Stimulated activated CD4-positive, alpha-beta T cell treated with anti-CD3 and anti-CD28 coated beads, TNF-alpha, amount 100 ng/mL, for 1 hour (primary cell): ENCODE results near the gene SF3B5.
"Not testable (repeated sequence)": the region's sequence is repeated elsewhere in the genome, so short reads cannot be mapped to it uniquely, and the experiment has no call there.

Source experiments
- DNase-seq, 3 donors: peaks; one replicate each; pipeline ENCODE4 v3.0.0-alpha.2; 2020; ENCODE audit warnings: low read depth in 3 of 3, low spot score in 1 of 3

SF3B5 gene

GRCh38 chr6:144106206-144106605 lies 10.8 kb upstream of the SF3B5 start:
- DNase-seq, result no peak

GRCh38 chr6:144104898-144105487 lies 9.6 kb upstream of the SF3B5 start:
- DNase-seq, result no peak

- no peak for DNase-seq
These were observed 9.1 kb upstream of the SF3B5 start for GRCh38 chr6:144104488-144104887.

GRCh38 chr6:144103026-144103563 lies 7.7 kb upstream of the SF3B5 start:
- no peak for DNase-seq

GRCh38 chr6:144098993-144099392 lies 3.6 kb upstream of the SF3B5 start:
- no peak for DNase-seq

- DNase-seq, result no peak
These were observed 641 bp downstream of the SF3B5 start for GRCh38 chr6:144094731-144095133.

GRCh38 chr6:144093658-144094057 lies 1.7 kb downstream of the SF3B5 start:
- no peak for DNase-seq

GRCh38 chr6:144093236-144093635 lies 2.1 kb downstream of the SF3B5 start:
- no peak for DNase-seq

GRCh38 chr6:144090384-144090783 lies 5.0 kb downstream of the SF3B5 start:
- DNase-seq, result no peak

GRCh38 chr6:144087789-144088426 lies 7.5 kb downstream of the SF3B5 start:
- DNase-seq, result no peak

- no peak for DNase-seq
These were observed 8.4 kb downstream of the SF3B5 start for GRCh38 chr6:144086959-144087358.

GRCh38 chr6:144083172-144083571 lies 12.2 kb downstream of the SF3B5 start:
- no peak for DNase-seq

- DNase-seq, result not testable (repeated sequence)
These were observed 13.0 kb downstream of the SF3B5 start for GRCh38 chr6:144082412-144082811.

GRCh38 chr6:144077871-144078270 lies 17.5 kb downstream of the SF3B5 start:
- DNase-seq, result no peak

- no peak for DNase-seq
These were observed 19.5 kb downstream of the SF3B5 start for GRCh38 chr6:144075875-144076274.

GRCh38 chr6:144075187-144075586 lies 20.2 kb downstream of the SF3B5 start:
- DNase-seq, result no peak

- no peak for DNase-seq
These were observed 22.3 kb downstream of the SF3B5 start for GRCh38 chr6:144073024-144073423.

- no peak for DNase-seq
These were observed 25.9 kb downstream of the SF3B5 start for GRCh38 chr6:144069506-144069905.

- DNase-seq, result no peak
These were observed 26.6 kb downstream of the SF3B5 start for GRCh38 chr6:144068794-144069193.

GRCh38 chr6:144066741-144067484 lies 28.5 kb downstream of the SF3B5 start:
- DNase-seq, result no peak

- DNase-seq, result no peak
These were observed 29.1 kb downstream of the SF3B5 start for GRCh38 chr6:144066255-144066654.

- DNase-seq, result no peak
These were observed 30.1 kb downstream of the SF3B5 start for GRCh38 chr6:144065213-144065660.
